Measurements from ENCODE around the gene CBLB. TPM values are rescaled to one million over a fixed set of nuclear protein-coding genes. Genes with fewer than 3 reads are reported as not detected.
"Not testable (repeated sequence)": the region's sequence is repeated elsewhere in the genome, so short reads cannot be mapped to it uniquely, and the experiment has no call there.

CBLB gene
- total RNA-seq, 1 donor from 2014 or later: 30.0 TPM

GRCh38 chr3:105764378-105765307 is 104.2 kb downstream of the CBLB start:
- Histone ChIP-seq H3K27me3 (ENCODE audit: control insufficient read depth, insufficient read depth, low read length) (no peaks in the 10 kb centered on the region), H3K4me3 (ENCODE audit: low read depth, low read length) (no peak overlapping the region), H3K36me3 (ENCODE audit: control insufficient read depth, insufficient read depth, low read length) (peaks cover 3% of the 10 kb centered on the region)
- DNase-seq (ENCODE audit: low read depth) (no peak), FAIRE-seq (no peak)
- TF ChIP-seq CTCF (IDR thresholded peaks at IDR 0.05; ENCODE audit: insufficient read depth, low read length, severe bottlenecking): no peak

GRCh38 chr3:105763659-105764036 is 105.2 kb downstream of the CBLB start:
- H3K4me3 ChIP-seq (ENCODE audit: low read depth, low read length): no peak overlapping the region
- DNase-seq (ENCODE audit: low read depth): no peak
- peaks cover 7% of the 10 kb centered on the region for H3K36me3 ChIP-seq (ENCODE audit: control insufficient read depth, insufficient read depth, low read length)
- H3K27me3 ChIP-seq (ENCODE audit: control insufficient read depth, insufficient read depth, low read length): no peaks in the 10 kb centered on the region
- FAIRE-seq: no peak
- no peak for TF ChIP-seq CTCF (IDR thresholded peaks at IDR 0.05; ENCODE audit: insufficient read depth, low read length, severe bottlenecking)

GRCh38 chr3:105762749-105763658 is 105.8 kb downstream of the CBLB start:
- Histone ChIP-seq H3K36me3 (ENCODE audit: control insufficient read depth, insufficient read depth, low read length) (peaks cover 7% of the 10 kb centered on the region), H3K27me3 (ENCODE audit: control insufficient read depth, insufficient read depth, low read length) (no peaks in the 10 kb centered on the region), H3K4me3 (ENCODE audit: low read depth, low read length) (no peak overlapping the region)
- no peak for DNase-seq (ENCODE audit: low read depth)
- no peak for TF ChIP-seq CTCF (IDR thresholded peaks at IDR 0.05; ENCODE audit: insufficient read depth, low read length, severe bottlenecking)
- no peak for FAIRE-seq

DNA sequence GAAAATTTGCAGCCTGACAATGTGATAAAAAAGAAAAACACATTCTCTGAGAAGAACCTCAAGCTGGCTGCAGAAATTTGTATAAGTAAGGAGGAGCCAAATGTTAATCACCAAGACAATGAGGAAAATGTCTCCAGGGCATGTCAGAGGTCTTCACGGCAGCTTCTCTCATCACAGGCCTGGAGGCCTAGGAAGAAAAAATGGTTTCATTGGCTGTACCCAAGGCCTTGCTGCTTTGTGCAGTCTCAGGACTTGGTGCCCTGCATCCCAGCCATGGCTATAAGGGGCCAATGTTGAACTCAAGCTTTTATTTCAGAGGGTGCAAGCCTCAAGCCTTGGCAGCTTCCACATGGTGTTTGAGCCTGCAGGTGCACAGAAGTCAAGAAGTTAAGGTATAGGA is 106.6 kb downstream of the CBLB start:
- not testable (repeated sequence) for H3K4me3 ChIP-seq (ENCODE audit: low read depth, low read length); H3K36me3 ChIP-seq (ENCODE audit: control insufficient read depth, insufficient read depth, low read length); FAIRE-seq; DNase-seq (ENCODE audit: low read depth); H3K27me3 ChIP-seq (ENCODE audit: control insufficient read depth, insufficient read depth, low read length)

DNA sequence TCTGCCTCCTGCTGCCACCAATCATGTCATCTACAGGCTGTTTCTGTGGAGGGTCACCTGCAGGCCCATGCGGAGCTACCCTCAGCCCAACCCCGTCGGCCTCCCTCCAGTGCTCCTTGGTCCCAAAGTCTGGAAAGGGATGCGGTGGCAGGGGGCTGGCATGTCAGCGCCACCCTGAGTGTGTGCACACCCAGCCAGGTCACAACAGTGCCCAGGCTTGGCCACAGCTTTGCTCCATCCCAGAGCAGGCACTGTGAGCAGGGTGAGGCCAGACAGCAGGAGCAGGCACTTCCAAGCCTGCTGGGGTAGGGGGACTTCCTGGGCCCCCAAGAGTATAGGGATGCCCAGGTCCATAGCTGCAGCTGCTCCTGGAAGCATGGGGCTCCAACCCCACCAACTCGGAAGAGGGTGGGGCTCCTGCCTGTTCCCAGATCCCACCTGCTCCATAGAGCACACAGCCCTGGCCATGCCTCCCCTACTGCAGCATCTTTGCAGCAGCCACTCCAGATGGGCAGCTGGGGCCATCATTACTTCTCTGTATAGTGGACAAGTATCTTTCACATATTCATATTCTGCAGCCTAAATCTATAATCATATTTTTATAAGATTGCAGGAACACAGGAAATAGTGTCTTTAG is 109.3 kb downstream of the CBLB start:
- DNase-seq (ENCODE audit: low read depth) (no peak), FAIRE-seq (no peak)
- no peak for TF ChIP-seq CTCF (IDR thresholded peaks at IDR 0.05; ENCODE audit: insufficient read depth, low read length, severe bottlenecking)
- peaks cover 7% of the 10 kb centered on the region for H3K36me3 ChIP-seq (ENCODE audit: control insufficient read depth, insufficient read depth, low read length)
- no peaks in the 10 kb centered on the region for H3K27me3 ChIP-seq (ENCODE audit: control insufficient read depth, insufficient read depth, low read length)
- H3K4me3 ChIP-seq (ENCODE audit: low read depth, low read length): no peak overlapping the region

DNA sequence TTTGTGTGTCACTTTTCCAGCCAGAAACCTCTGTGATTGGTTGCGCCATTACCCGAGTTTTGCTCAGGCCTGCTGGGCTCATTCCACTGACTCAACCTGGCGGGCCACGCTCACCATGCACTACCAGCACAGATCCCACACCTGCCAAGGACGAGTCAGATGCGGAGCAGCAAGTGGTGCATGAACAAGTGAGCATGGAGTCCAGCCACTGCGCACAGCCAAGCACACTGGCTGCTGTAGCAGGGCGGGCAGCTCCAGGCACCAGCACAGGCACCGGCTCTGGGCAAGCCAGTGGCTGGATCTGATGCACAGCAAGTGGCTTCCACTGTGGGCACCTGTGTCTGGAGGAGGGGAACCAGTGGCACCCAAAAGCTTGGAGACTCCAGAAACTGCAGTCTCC is 110.4 kb downstream of the CBLB start:
- H3K4me3 ChIP-seq (ENCODE audit: low read depth, low read length): no peak overlapping the region
- peaks cover 7% of the 10 kb centered on the region for H3K36me3 ChIP-seq (ENCODE audit: control insufficient read depth, insufficient read depth, low read length)
- no peaks in the 10 kb centered on the region for H3K27me3 ChIP-seq (ENCODE audit: control insufficient read depth, insufficient read depth, low read length)
- TF ChIP-seq CTCF (IDR thresholded peaks at IDR 0.05; ENCODE audit: insufficient read depth, low read length, severe bottlenecking): no peak
- FAIRE-seq (no peak), DNase-seq (ENCODE audit: low read depth) (peak; percentile 7)
